Uterus (tissue), 2 donors: Measurements from ENCODE around the gene GTF2A1.

Source experiments
- POLR2A ChIP-seq, 2 donors: fragments of 450-650 bp; IDR thresholded peaks; one replicate each; pipeline ENCODE4 v1.6.1; 2016; ENCODE audit warnings: antibody characterized with exemption in 2 of 2, mild to moderate bottlenecking in 1 of 2, moderate library complexity in 1 of 2
- TF ChIP-seq, protein P1 (sequence below), 4 experiments: fragments of 200-600 bp in 2 of 4; fragments of 450-650 bp in 2 of 4; sonication (generic) in 2 of 4; IDR thresholded peaks; one replicate each; pipeline ENCODE4 v1.5.1; 2016 to 2019; ENCODE audit warnings: antibody characterized with exemption in 4 of 4, mild to moderate bottlenecking in 2 of 4, moderate library complexity in 1 of 4

DNA sequence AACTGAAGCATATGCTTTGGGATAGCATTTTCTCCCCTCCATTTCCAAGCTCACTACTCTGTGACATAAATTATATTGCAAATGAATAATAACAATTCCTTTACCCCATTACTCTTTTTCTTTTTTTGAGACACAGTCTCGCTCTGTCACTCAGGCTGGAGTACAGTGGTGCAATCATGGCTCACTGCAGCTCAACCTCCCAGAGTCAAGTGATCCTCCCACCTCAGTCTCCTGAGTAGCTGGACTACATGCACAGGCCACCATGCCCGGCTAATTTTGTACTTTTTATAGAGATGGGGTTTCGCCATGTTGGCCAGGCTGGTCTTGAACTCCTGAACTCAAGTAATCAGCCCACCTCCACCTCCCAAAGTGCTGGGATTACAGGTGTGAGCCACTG is 49.2 kb upstream of the GTF2A1 start:
- TF ChIP-seq, protein P1, sequence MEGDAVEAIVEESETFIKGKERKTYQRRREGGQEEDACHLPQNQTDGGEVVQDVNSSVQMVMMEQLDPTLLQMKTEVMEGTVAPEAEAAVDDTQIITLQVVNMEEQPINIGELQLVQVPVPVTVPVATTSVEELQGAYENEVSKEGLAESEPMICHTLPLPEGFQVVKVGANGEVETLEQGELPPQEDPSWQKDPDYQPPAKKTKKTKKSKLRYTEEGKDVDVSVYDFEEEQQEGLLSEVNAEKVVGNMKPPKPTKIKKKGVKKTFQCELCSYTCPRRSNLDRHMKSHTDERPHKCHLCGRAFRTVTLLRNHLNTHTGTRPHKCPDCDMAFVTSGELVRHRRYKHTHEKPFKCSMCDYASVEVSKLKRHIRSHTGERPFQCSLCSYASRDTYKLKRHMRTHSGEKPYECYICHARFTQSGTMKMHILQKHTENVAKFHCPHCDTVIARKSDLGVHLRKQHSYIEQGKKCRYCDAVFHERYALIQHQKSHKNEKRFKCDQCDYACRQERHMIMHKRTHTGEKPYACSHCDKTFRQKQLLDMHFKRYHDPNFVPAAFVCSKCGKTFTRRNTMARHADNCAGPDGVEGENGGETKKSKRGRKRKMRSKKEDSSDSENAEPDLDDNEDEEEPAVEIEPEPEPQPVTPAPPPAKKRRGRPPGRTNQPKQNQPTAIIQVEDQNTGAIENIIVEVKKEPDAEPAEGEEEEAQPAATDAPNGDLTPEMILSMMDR (IDR thresholded peaks at IDR 0.05), result no peak
- TF ChIP-seq POLR2A (IDR thresholded peaks at IDR 0.05), result no peak
